OCI-LY1 (cell line): ENCODE data around the gene PAGR1.

Source experiments
- H2AFZ ChIP-seq: fragments of 200-600 bp; sonication (generic), shearing (Covaris generic); 2 replicates; pipeline ENCODE4 v1.6.0; 2014; ENCODE audit warnings: antibody characterized with exemption, mild to moderate bottlenecking, low read length
- H3F3A ChIP-seq: fragments of 200-600 bp; sonication (generic), shearing (Covaris generic); 2 replicates; pipeline ENCODE4 v1.6.0; 2014; ENCODE audit warnings: mild to moderate bottlenecking, antibody characterized with exemption, low read length, moderate library complexity; ENCODE audit not compliant: insufficient read depth
- H3K27ac ChIP-seq: fragments of 200-600 bp; sonication (generic); 2 replicates; pipeline ENCODE4 v1.5.1; 2014; ENCODE audit warnings: low read length, mixed run types, mild to moderate bottlenecking, low read depth; ENCODE audit not compliant: poor library complexity, severe bottlenecking
- H3K27me3 ChIP-seq: fragments of 200-600 bp; sonication (generic); 2 replicates; pipeline ENCODE4 v1.6.0; 2014; ENCODE audit warnings: antibody characterized with exemption, mild to moderate bottlenecking, low read length, moderate library complexity; ENCODE audit not compliant: insufficient read depth
- H3K36me3 ChIP-seq: fragments of 200-600 bp; sonication (generic); 2 replicates; pipeline ENCODE4 v1.6.1; 2014; ENCODE audit warnings: mild to moderate bottlenecking, antibody characterized with exemption, low read length, moderate library complexity, mixed read lengths; ENCODE audit not compliant: insufficient read depth
- H3K4me1 ChIP-seq: fragments of 200-600 bp; sonication (generic); 2 replicates; pipeline ENCODE4 v1.5.1; 2014; ENCODE audit warnings: mild to moderate bottlenecking, low read length, moderate library complexity; ENCODE audit not compliant: insufficient read depth, severe bottlenecking
- H3K4me2 ChIP-seq: fragments of 200-600 bp; sonication (generic), shearing (Covaris generic); 2 replicates; pipeline ENCODE4 v1.6.1; 2014; ENCODE audit warnings: low read length
- H3K4me3 ChIP-seq: fragments of 200-600 bp; sonication (generic); 2 replicates; pipeline ENCODE4 v1.5.1; 2014; ENCODE audit warnings: low read length, low read depth, mild to moderate bottlenecking, mixed read lengths; ENCODE audit not compliant: poor library complexity, severe bottlenecking
- H3K79me2 ChIP-seq: fragments of 200-600 bp; shearing (Covaris generic); 2 replicates; pipeline ENCODE4 v1.6.1; 2016; ENCODE audit warnings: mixed run types, low read length, mixed read lengths; ENCODE audit not compliant: insufficient read depth
- H3K9ac ChIP-seq: fragments of 200-600 bp; sonication (generic), shearing (Covaris generic); 2 replicates; pipeline ENCODE4 v1.6.1; 2014; ENCODE audit warnings: mild to moderate bottlenecking, low read length, mixed read lengths
- H3K9me2 ChIP-seq: fragments of 200-600 bp; sonication (generic), shearing (Covaris generic); 2 replicates; pipeline ENCODE4 v1.6.1; 2014; ENCODE audit warnings: low read depth, mild to moderate bottlenecking, low read length, mixed read lengths
- H3K9me3 ChIP-seq: fragments of 200-600 bp; shearing (Covaris generic); 2 replicates; pipeline ENCODE4 v1.6.1; 2014; ENCODE audit warnings: low read length, mixed read lengths
- H4K20me1 ChIP-seq: fragments of 200-600 bp; sonication (generic), shearing (Covaris generic); 2 replicates; pipeline ENCODE4 v1.6.0; 2016; ENCODE audit warnings: mild to moderate bottlenecking, low read length; ENCODE audit not compliant: insufficient read depth
- CTCF ChIP-seq: fragments of 200-600 bp; sonication (generic), shearing (Covaris generic); IDR thresholded peaks from 2 replicates; pipeline ENCODE4 v1.5.1; 2017; ENCODE audit warnings: mild to moderate bottlenecking, antibody characterized with exemption, low read length, moderate library complexity, mixed read lengths
- EZH2 ChIP-seq: fragments of 200-600 bp; sonication (generic), shearing (Covaris generic); IDR thresholded peaks from 2 replicates; pipeline ENCODE4 v1.8.0; 2017; ENCODE audit warnings: borderline replicate concordance, mixed run types, mild to moderate bottlenecking, antibody characterized with exemption, low read length, moderate library complexity, mixed read lengths

PAGR1 gene

GRCh38 chr16:29794231-29794710 is 21.7 kb upstream of the PAGR1 start:
- H3K27me3 ChIP-seq, result no peaks in the 10 kb centered on the region
- no peaks in the 10 kb centered on the region for H4K20me1 ChIP-seq
- H3K9ac ChIP-seq, result no peak overlapping the region
- H3F3A ChIP-seq, result no peaks in the 10 kb centered on the region
- no peak overlapping the region for H3K4me2 ChIP-seq
- H3K9me3 ChIP-seq, result no peaks in the 10 kb centered on the region
- no peak for TF ChIP-seq EZH2
- no peak for TF ChIP-seq CTCF
- H3K9me2 ChIP-seq, result no peaks in the 10 kb centered on the region
- no peak overlapping the region for H3K27ac ChIP-seq
- H2AFZ ChIP-seq, result no peak overlapping the region
- no peak overlapping the region for H3K4me3 ChIP-seq
- peaks cover 35% of the 10 kb centered on the region for H3K4me1 ChIP-seq
- peaks cover 51% of the 10 kb centered on the region for H3K79me2 ChIP-seq
- H3K36me3 ChIP-seq, result peaks cover 76% of the 10 kb centered on the region

GRCh38 chr16:29802416-29802935 is 13.5 kb upstream of the PAGR1 start:
- Histone ChIP-seq H3K9me3 (no peaks in the 10 kb centered on the region), H2AFZ (no peak overlapping the region), H3K79me2 (no peaks in the 10 kb centered on the region), H4K20me1 (no peaks in the 10 kb centered on the region), H3K4me1 (peaks cover 25% of the 10 kb centered on the region), H3F3A (0 out of 2 replicates have a peak, but pooled peaks cover 3% of the 10 kb centered on the region), H3K9me2 (no peaks in the 10 kb centered on the region), H3K36me3 (peaks cover 62% of the 10 kb centered on the region), H3K9ac (no peak overlapping the region), H3K4me3 (no peak overlapping the region), H3K27me3 (no peaks in the 10 kb centered on the region), H3K4me2 (no peak overlapping the region), H3K27ac (peak overlapping the region; percentile 94)
- TF ChIP-seq EZH2 (no peak), CTCF (no peak)

GRCh38 chr16:29804020-29804419 is 11.9 kb upstream of the PAGR1 start:
- Histone ChIP-seq H3K4me3 (peak overlapping the region; percentile 73), H3K4me2 (peak overlapping the region; percentile 82), H3K4me1 (peaks cover 40% of the 10 kb centered on the region), H3K9me2 (no peaks in the 10 kb centered on the region), H2AFZ (no peak overlapping the region), H4K20me1 (no peaks in the 10 kb centered on the region), H3K79me2 (no peaks in the 10 kb centered on the region), H3K36me3 (peaks cover 62% of the 10 kb centered on the region), H3K27ac (peak overlapping the region; percentile 94), H3K27me3 (no peaks in the 10 kb centered on the region), H3F3A (0 out of 2 replicates have a peak, but pooled peaks cover 3% of the 10 kb centered on the region), H3K9me3 (no peaks in the 10 kb centered on the region), H3K9ac (peak overlapping the region; percentile 94; the same call in 1 of the 2 replicates)
- no peak for TF ChIP-seq EZH2
- no peak for TF ChIP-seq CTCF
